DMS 273 (cell line): ENCODE results near the gene AKAP6.
"Not testable (repeated sequence)": the region's sequence is repeated elsewhere in the genome, so short reads cannot be mapped to it uniquely, and the experiment has no call there.

Experiments
- DNase-seq: peaks from one replicate; lab custom pipeline; 2025; ENCODE audit not compliant: unreplicated experiment; lab: John Stamatoyannopoulos, UW

Gene AKAP6

DNA sequence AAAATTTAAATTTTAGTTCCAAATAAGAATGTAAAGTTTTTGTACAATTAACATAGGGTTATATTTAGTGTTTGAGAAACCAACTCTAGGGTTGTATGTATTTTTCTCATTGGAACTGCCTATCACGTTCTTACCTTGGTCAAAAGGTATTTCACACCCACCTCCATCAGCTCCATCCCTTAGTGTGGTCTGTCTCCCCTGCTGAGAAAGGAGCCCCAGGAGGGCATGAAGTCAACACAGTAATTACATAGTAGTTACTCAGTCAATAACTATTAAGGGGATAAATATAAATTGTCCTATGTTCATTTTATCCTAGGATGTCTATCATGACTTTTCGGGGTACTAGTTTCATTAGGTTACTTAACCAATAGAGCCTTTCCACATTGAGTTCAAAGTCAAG, 106.3 kb downstream of the AKAP6 start:
- no peak for DNase-seq

DNA sequence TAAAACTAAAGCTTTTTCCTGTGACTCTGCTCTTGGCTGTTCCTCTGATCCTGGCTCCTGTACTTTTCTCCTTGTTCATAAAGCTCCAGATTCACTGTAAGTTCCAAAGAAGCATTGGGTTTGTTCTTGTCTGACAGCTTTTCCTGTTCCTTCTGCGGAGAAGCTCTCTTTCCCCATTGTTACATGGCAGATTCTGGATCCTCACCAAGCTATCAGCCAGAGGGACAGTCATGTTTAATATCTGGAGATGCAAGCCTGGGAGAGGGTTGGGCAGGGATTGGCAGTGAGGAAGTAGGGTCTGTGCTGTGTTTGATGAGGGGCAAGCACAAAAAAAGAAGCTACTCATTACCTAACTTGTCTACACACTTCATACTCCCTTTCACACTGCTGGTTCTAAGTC, 107.9 kb downstream of the AKAP6 start:
- no peak for DNase-seq

DNA sequence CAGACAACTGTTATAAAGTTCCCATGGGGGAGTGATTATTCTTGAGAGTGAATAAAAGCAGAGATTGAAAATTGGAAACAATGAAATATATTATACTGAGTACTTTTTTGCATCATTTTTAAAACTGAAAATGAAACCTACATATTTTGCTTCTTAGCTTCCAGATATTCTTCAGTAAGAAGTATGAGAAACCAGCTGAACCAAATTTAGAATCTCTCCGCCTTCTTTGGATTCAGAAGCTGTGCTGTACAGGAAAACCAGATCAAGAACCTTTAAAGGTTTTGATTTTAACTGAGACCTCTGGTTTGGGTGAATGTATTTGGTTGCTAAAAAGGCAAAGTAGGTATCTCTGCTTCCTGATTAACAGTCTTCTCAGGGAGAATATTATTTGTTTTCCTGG, 109.4 kb downstream of the AKAP6 start:
- no peak for DNase-seq

DNA sequence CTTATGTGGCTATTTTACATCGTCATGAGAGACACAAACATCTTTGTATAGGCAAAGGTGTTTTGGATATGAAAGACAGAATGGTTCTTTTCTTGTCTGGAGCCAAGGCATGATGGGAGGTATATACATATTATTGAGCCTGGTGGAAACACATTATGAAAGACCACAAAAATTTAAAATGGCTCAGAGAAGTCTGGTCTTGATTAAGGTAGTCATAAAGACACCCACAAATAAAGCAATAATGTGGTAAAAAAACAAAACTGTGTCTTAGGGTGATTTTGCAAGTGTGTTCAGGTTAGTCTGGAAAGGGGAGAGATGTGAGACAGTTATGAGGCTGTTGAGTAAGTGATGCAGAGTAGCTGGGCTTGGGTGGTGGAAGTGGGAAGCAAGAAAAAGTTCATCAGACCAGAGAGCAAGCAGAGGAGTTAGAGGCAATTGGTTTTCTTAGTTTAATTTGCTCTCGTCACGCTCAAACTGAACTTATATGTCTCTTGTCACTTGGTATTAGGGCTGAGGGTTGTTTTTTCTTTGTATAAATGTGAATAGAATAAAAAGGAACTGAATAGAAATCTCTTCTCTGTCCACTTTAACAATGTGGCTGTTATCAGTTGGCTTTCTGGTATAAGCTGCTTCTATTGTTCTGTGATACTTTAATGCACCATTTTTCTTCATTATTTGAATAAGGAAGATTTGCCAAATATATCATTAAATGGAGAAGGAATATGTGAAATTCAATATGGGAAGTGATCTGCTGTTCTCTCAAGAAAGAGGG, 115.0 kb downstream of the AKAP6 start:
- no peak for DNase-seq

DNA sequence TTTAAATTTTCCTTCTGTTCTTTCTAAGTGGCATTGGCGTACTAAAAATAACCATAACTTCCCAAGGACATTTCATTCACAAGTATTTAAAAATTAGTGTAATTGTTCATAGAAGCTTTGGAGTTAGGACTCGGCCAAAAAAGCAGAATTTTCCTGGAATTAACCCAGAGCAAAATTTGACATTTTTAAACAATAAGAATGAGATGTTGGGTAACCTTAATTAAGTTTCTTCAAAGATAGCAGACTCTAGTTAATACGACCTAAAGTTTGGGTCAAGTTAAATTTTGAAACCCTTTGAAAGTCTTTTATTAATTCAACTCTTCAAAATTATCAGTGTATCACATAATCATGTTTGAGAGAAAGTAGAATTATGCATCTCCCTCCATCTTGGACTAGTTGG, 118.3 kb downstream of the AKAP6 start:
- no peak for DNase-seq

DNA sequence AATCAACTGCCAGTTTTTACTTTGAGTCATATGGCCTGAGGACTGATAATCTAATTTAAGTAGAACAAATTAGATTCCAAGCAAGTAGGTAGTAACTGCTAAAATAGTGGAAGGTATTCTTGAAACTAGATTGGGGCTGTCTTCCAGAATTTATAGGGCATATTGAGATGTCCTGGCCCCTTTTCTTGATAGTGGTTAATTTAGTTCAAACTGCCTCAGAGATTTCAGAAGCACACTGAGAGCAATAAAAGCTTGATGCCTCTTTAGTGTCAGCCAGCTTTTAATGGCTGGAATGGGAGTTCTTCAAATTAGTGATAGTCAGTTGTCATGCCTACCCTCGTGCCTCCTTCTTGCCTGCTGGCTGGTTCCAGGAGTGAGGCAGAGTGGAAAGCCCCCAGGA, 120.5 kb downstream of the AKAP6 start:
- DNase-seq = no peak

DNA sequence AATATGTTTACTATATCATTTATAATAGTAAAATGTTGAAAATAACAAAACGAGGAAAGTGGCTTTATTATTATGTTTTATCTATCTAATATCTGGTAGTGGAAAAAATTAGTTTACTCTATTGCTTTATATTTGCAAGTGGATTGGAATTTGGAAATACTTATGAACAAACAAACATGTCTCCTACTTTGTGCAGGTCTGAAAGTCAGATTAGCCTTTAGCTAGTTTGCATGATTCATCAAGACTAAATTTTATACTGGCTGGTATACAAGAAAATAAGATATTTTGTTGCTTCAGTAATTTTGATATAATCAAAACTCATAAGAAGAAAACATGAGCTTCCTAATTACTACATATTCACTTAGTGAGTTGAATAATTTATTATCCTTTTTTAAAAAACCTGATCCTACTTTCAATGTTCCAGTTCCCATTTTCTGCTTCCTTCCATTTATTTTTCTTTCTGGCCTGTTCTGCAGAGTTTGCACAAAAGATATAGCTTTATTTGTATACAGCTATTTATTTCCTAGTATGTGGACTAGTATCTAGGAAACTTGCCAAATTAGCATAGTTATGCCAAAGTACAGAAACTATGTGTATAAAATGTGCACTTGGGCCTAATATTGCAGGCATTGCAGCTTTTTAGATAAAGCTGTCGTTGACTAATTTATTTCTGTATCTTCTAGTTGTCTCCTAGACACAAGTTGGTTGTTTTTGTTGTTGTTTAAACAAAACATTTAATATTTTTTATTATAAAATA, 122.0 kb downstream of the AKAP6 start:
- no peak for DNase-seq

DNA sequence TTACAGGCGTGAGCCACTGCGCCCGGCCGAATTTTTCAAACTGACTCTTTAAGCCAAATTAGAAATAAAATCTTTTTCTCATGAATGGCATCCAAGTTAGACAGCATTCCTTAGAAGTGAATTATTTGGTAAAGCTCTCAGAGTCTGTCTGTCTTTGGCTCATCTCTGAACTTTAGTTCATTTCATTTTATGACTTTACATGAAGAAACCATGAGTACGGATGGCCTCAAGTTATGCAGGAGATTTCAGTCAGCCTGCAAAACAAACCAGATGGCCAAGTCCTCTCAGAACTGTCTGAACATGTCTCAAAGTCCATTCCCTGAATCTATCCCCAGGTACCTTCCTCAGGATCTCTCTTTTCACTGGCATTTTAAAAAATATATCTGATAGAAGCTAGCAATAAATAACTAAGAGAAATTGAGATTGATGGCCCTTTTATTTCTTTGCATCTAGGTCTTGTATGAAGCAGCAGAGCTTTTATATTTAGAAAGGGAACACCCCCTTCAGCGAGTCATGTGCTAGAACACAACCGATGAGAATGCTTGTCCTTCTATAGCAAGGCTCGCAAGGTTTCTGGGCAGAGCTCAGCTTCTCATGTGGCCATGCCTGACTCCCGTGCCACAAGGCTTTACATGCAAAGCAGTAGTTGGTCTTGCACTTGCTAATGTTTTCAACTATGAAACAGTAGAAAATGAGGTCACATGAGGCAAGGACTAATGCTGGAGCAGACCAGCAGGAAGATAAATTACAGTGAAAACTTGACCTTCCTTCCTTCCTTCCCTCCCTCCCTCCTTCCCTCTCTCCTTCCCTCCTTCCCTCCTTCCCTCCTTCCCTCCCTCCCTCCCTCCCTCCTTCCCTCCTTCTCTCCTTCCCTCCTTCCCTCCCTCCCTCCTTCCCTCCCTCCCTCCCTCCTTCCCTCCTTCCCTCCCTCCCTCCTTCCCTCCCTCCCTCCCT, 125.0 kb downstream of the AKAP6 start:
- no peak for DNase-seq

DNA sequence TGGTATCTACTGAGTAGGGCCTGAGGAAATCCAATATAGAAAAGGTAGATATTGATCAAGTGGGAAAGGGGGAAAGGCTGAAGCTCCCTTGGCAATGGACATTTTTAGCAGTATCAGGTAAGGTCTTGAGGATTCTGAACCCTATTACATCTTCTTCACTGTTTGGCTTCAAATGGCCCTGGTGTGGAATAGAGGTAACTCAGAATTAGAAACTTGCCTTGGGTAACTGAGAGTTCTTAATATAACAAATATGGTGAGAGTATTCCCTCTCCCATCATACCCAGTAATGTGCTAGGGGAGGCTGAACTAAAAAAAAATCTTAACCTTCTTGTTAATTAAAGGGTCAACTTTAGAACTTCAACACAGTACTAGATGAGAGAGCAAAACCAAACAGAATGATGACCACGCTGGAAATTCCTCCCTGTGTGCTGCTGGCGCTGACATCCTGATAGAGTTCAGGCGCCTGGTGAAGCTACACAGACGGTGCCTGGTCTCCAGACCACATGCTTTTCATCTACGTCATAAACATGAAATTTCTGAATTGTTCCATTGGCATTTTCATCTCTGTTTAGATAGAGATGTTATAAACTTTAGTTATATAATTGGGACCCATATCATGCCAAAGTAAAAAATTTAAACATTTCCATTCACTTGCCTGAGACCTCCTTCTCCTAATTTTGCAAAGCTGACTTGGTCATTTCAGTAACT, 128.3 kb downstream of the AKAP6 start:
- no peak for DNase-seq

DNA sequence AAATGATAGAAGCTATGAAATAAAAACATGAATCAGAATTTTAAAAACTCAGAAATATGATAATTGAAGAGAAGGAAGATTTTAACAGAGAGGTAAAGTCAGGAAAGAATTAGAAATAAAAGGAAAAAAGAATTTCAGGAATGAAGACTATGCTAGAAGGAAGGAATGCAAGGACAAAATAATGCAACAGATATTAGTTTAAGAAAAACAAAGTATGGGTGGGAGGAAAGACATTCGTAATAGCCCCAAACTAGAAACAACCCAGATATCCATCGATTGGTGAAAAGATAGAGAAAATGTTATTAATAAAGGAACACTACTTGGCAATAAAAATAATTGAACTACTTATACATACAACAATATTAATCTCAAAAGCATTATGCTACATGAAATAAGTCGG, 129.6 kb downstream of the AKAP6 start:
- no peak for DNase-seq

DNA sequence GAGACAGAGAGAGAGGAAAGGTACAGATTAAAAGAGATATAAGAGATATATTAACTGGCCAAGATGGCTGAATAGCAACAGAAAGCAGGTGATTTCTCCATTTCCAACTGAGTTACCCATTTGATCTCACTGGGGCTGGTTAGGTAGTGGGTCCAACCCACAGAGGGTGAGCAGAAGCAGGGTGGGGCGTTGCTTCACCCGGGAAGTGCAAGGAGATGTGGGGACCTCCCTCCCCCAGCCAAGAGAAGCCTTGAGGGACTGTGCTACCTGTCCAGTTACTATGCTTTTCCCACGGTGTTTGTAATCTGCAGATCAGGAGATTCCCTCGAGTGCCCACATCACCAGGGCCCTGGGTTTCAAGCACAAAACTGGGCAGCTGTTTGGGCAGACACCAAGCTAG, 131.2 kb downstream of the AKAP6 start:
- DNase-seq = no peak

DNA sequence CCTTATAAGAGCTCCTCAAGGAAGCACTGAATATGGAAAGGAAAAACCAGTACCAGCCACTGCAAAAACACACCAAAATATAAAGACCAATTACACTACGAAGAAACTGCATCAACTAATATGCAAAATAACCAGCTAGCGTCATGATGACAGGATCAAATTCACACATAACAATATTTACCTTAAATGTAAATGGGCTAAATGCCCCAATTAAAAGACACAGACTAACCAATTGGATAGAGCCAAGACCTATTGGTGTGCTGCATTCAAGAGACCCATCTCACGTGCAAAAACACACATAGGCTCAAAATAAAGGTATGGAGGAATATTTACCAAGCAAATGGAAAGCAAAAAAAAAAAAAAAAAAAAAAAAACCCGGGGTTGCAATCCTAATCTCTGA, 133.5 kb downstream of the AKAP6 start:
- not testable (repeated sequence) for DNase-seq

DNA sequence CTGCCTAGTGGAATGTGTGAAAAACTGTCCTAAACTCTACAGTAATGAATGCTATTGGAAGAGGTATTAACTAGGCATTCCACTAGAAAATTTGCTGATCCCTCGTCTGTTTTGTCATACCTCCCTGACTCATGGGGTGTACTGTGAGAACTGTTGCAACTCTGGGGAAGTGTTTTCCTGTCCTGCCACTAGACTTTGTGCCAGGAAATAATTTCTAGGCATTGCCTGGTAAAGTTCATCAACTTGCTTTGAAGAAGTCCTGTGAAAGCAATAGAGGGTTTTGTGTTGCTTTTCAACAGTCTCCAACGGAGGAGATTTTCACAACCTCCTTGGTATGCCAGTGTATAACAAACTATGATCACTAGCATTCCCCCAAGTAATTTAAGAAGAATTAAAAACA, 139.9 kb downstream of the AKAP6 start:
- DNase-seq = no peak

DNA sequence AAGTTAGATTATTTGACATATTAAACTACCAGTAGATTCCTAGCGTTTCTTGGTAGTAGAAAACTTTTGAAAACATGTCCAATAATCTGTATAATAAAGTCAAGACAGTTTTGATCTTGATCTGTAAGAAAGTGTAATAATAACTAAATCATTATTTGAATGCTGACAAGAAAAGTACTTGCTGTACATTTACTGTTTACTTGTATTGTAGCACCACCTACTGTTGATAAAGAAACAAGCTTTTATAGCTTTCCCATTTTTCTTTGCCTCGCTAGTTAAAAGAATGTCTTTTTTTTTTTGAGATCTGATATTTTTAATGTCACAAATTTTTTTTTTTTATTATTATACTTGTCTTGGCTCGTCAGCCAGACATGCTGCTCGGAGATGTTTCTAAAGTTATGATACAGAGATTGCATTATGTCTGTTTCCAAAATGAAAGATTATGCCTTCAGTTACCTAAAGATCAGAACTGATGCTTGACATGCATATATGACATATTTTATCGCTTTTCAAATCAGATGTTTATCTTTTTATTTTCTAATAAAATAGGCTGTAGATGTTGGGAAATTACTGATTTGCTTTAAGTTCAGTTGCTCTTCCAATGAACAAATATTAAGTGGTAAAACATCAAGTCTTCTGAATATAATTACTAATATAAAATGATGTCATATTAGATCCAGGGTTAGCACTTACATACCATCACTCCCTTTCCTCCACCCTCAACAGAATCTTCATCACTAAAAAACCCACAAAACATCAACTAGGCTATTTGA, 140.5 kb downstream of the AKAP6 start:
- DNase-seq = peak; percentile 61

DNA sequence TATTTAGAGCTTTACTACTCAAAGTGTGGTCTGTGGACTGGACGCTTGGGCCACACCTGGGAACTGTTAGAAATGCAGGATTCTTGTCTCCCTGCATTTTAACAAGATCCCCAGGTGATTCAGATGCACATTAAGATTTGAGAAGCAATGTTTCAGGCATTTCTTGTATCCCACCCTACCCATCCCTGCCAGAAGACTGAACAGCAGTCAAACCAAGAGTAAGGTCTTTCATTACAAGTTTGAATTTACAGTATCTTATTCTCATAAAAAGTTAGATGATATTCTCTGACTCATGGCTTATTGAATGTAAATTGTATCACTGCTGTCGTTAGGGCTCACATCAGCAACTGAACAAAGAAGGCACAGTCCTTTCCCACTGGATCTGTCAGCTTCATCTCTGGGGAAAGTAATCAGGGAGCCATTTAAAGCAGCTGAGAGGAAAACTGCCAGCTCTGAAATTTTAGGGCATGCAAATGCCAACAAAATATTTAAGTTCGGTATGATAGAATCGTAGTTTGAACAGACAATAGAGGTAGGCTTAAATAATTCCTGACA, 141.1 kb downstream of the AKAP6 start:
- no peak for DNase-seq

DNA sequence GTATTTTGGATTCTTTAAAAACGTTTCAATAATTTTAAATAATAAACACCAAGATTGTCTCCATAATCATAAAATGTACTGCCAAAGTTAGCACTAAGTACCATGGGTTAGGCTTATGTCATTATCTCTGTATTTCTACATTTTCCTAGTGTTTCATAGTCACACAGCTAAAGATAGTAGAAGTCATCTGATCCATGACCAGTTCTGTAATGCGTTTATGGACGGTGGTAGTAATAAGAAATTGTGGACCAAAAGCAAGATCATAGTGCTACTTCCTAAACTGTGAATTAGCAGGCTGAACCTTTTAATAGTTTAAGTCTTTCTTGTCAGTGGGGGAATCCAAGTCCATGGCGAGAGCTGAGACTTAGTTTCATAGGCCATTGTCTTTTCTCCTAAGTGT, 142.1 kb downstream of the AKAP6 start:
- no peak for DNase-seq

DNA sequence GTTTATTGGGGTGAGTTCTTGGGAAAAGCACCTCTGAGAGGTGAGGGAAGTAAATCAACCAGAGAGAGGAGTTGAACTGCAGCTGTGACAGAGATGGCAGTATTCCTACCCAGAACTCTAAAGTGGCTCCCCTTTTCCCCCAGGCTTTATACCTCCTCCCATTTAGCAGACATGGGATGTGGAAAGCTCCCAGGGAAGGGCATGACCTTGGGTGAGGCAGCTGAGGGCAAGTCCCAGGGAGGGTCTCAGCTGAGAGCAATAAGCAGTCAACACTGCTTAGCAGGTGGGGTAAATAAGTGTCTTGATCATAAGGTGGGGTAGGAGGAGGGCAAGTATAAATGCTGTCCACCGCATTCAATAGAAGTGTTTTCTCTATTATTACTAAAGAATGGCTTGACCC, 143.0 kb downstream of the AKAP6 start:
- no peak for DNase-seq

DNA sequence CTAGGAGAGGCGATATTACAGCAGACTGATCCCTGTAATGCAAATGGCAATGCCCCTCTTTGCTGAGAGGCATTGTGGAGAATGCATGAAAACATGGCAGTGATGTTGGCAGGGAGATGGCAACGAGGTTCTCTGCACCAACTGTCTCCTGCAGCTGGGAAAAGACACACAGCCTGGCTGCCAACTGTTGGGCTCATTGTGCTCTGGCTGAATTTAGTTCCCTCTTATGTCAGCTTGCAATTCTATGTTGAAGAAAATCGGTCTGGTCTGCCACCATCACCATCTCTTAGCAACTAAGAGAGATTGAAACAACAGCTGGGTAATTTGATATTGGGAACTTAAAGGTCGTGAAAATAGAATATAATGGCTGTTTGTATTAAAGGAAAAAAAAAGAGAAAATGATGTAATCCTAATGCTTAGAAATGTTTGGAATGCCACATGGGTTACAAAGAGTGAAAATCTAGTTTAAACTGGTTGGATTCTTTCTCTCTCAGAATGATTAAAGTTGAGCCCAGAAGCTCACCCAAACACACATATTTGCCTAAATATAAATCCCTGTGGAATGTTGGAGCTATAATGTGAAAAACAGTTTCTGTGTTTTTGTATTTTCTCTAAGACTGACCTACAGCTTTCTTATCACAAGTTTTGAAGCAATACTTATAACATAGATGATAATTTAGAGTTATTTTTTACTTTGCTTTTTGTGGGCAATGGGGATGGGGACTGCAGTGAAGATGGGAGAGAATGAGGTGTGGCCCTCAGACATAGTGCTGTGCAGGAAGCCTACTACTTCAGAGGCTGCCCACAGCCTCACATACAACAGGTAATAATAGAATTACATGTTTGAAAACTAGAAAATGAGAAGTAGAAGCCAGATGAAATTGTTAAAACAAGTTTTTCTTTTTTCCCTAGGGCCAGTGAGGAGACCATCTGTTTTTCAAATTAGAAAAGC, 143.7 kb downstream of the AKAP6 start:
- DNase-seq = peak; percentile 73

DNA sequence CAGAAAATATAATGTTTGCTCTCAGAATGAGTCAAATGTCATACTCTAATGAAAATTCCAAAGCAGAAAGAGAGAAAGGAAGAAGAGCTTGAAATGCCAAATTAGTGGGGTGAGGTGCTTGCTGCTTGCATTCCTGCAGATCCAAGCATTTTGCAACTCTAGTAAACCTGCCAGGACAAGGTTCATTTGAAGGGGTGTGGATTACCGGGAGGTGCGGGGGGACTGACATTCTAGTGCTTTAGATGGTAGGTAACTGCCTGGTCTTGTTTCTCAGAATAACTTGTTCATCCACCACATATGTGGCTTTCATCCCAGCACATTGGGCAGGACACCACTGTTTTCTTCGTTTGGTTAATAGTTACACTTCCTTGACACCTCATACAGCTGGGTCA, 144.4 kb downstream of the AKAP6 start:
- DNase-seq = no peak
